H1 (cell line): ENCODE data around the gene MYADM. TPM values are rescaled to one million over a fixed set of nuclear protein-coding genes. Genes with fewer than 3 reads are reported as not detected.

Experiments
- CTCF ChIA-PET: fragments of 300-600 bp; sonication (Branson Sonifier 250); formaldehyde crosslinking; loops from one replicate; lab custom pipeline; 2021; ENCODE audit not compliant: partially characterized antibody; lab: Charles Lee
- POLR2A ChIA-PET: fragments of 300-600 bp; sonication (Branson Sonifier 250); formaldehyde crosslinking; loops from one replicate; lab custom pipeline; 2021; ENCODE audit warnings: inconsistent platforms; ENCODE audit not compliant: partially characterized antibody; lab: Charles Lee
- DNase-seq, 2 experiments: peaks; one replicate each; pipeline versions ENCODE4 v3.0.0 to v3.0.0-alpha.2; 2010 to 2022; ENCODE audit warnings: low spot score in 2 of 2, low read depth in 1 of 2, mixed read lengths in 1 of 2
- FAIRE-seq: peaks from 2 replicates; lab custom pipeline; 2011; peaks lifted over from hg19 to GRCh38; lab: Jason Lieb, UNC
- H2AFZ ChIP-seq: 2 replicates; pipeline ENCODE4 v1.8.1; 2012; ENCODE audit warnings: low read length, inconsistent platforms
- H2AK5ac ChIP-seq: 2 replicates; pipeline ENCODE4 v1.6.1; 2013; ENCODE audit warnings: low read depth, low read length
- H2BK120ac ChIP-seq: replicated peaks from 2 replicates; pipeline ENCODE3; 2013; ENCODE audit warnings: low read depth, low read length, inconsistent platforms
- H2BK12ac ChIP-seq: 2 replicates; pipeline ENCODE4 v1.6.1; 2013; ENCODE audit warnings: low read depth, low read length
- H2BK15ac ChIP-seq: 2 replicates; pipeline ENCODE4 v1.6.1; 2013; ENCODE audit warnings: low read length
- H2BK20ac ChIP-seq: 2 replicates; pipeline ENCODE4 v1.6.1; 2013; ENCODE audit warnings: low read length
- H2BK5ac ChIP-seq: 2 replicates; pipeline ENCODE4 v1.6.1; 2013; ENCODE audit warnings: low read depth, low read length
- H3K14ac ChIP-seq: 2 replicates; pipeline ENCODE4 v1.6.1; 2013; ENCODE audit warnings: inconsistent platforms; ENCODE audit not compliant: insufficient read length
- H3K18ac ChIP-seq: 2 replicates; pipeline ENCODE4 v1.6.1; 2013; ENCODE audit warnings: low read length; ENCODE audit errors: extremely low read depth
- H3K23ac ChIP-seq: 2 replicates; pipeline ENCODE4 v1.6.1; 2013; ENCODE audit warnings: inconsistent platforms; ENCODE audit not compliant: insufficient read length
- H3K23me2 ChIP-seq: 2 replicates; pipeline ENCODE4 v1.6.1; 2013; ENCODE audit warnings: low read depth, low read length
- H3K27ac ChIP-seq: 2 replicates; pipeline ENCODE4 v1.6.1; 2011; ENCODE audit warnings: low read depth, low read length, inconsistent platforms
- H3K27me3 ChIP-seq, 4 experiments: replicated peaks in 1 of 4; 1 replicate in 1 of 4; 2 replicates in 3 of 4; pipeline versions ENCODE4 v1.6.1 to v1.8.1; 2011 to 2013; ENCODE audit warnings: low read length in 3 of 4, mild to moderate bottlenecking in 3 of 4, inconsistent platforms in 2 of 4, mixed read lengths in 2 of 4, moderate library complexity in 1 of 4; ENCODE audit not compliant: control insufficient read depth in 3 of 4, insufficient read depth in 3 of 4; ENCODE audit errors: extremely low read depth in 1 of 4
- H3K36me3 ChIP-seq, 4 experiments: 2 replicates each; pipeline versions ENCODE4 v1.6.1 to v1.8.1; 2011 to 2013; ENCODE audit warnings: mild to moderate bottlenecking in 4 of 4, low read length in 3 of 4, moderate library complexity in 2 of 4, control low read depth in 1 of 4, inconsistent platforms in 1 of 4; ENCODE audit not compliant: insufficient read depth in 4 of 4, control insufficient read depth in 2 of 4
- H3K4ac ChIP-seq: replicated peaks from 2 replicates; pipeline ENCODE3; 2013; ENCODE audit warnings: low read length, low read depth, mixed read lengths, inconsistent platforms; ENCODE audit not compliant: insufficient read length
- H3K4me1 ChIP-seq, 4 experiments: replicated peaks in 1 of 4; 1 replicate in 1 of 4; 2 replicates in 3 of 4; pipeline versions ENCODE4 v1.6.1 to v1.8.1; 2011 to 2013; ENCODE audit warnings: low read length in 3 of 4, inconsistent platforms in 2 of 4, mixed read lengths in 1 of 4; ENCODE audit not compliant: insufficient read depth in 4 of 4, control insufficient read depth in 3 of 4
- H3K4me2 ChIP-seq, 2 experiments: 2 replicates each; pipeline versions ENCODE4 v1.6.1 to v1.8.1; 2011 to 2013; ENCODE audit warnings: low read depth in 2 of 2, low read length in 2 of 2, control low read depth in 1 of 2, inconsistent platforms in 1 of 2, mild to moderate bottlenecking in 1 of 2; ENCODE audit not compliant: insufficient read depth in 1 of 2
- H3K4me3 ChIP-seq, 4 experiments: fragments of 200-600, 300-600 bp in 1 of 4; sonication (generic), shearing (Covaris generic), sonication (Bioruptor Twin) in 1 of 4; 2 replicates each; pipeline versions ENCODE4 v1.5.1 to v1.8.1; 2011 to 2016; ENCODE audit warnings: low read length in 4 of 4, low read depth in 3 of 4, control low read depth in 2 of 4, inconsistent platforms in 2 of 4, mild to moderate bottlenecking in 2 of 4, mixed read lengths in 1 of 4, moderate library complexity in 1 of 4; ENCODE audit not compliant: insufficient read depth in 2 of 4; ENCODE audit errors: extremely low read depth in 1 of 4
- H3K56ac ChIP-seq: replicated peaks from 2 replicates; pipeline ENCODE3; 2013; ENCODE audit warnings: low read depth, mild to moderate bottlenecking, mixed read lengths, low read length, inconsistent platforms; ENCODE audit not compliant: insufficient read length
- H3K79me1 ChIP-seq: 2 replicates; pipeline ENCODE4 v1.6.1; 2013; ENCODE audit warnings: low read depth, low read length, control low read depth
- H3K79me2 ChIP-seq, 2 experiments: 2 replicates each; pipeline versions ENCODE4 v1.6.1 to v1.8.1; 2012 to 2013; ENCODE audit warnings: low read length in 2 of 2, mild to moderate bottlenecking in 2 of 2, inconsistent platforms in 1 of 2; ENCODE audit not compliant: insufficient read depth in 2 of 2, control insufficient read depth in 1 of 2
- H3K9ac ChIP-seq, 4 experiments: replicated peaks in 1 of 4; 1 replicate in 1 of 4; 2 replicates in 3 of 4; pipeline versions ENCODE4 v1.6.1 to v1.8.1; 2011 to 2013; ENCODE audit warnings: low read depth in 3 of 4, low read length in 3 of 4, control low read depth in 2 of 4, mild to moderate bottlenecking in 2 of 4, moderate library complexity in 2 of 4, inconsistent platforms in 1 of 4; ENCODE audit errors: extremely low read depth in 1 of 4
- H3K9me3 ChIP-seq, 2 experiments: 2 replicates each; pipeline versions ENCODE4 v1.6.1 to v1.8.1; 2012 to 2013; ENCODE audit warnings: mild to moderate bottlenecking in 2 of 2, moderate library complexity in 2 of 2, control low read depth in 1 of 2, inconsistent platforms in 1 of 2, low read depth in 1 of 2, low read length in 1 of 2, mixed read lengths in 1 of 2; ENCODE audit not compliant: insufficient read depth in 2 of 2
- H4K20me1 ChIP-seq, 2 experiments: replicated peaks in 1 of 2; 2 replicates each; pipeline versions ENCODE3 to v1.8.1; 2011 to 2013; ENCODE audit warnings: inconsistent platforms in 2 of 2, low read length in 2 of 2, mild to moderate bottlenecking in 1 of 2; ENCODE audit not compliant: insufficient read depth in 2 of 2, control insufficient read depth in 1 of 2
- H4K5ac ChIP-seq: 2 replicates; pipeline ENCODE4 v1.6.1; 2013; ENCODE audit warnings: low read length, low read depth, mixed read lengths, inconsistent platforms; ENCODE audit not compliant: insufficient read length
- H4K8ac ChIP-seq: 2 replicates; pipeline ENCODE4 v1.8.0; 2013; ENCODE audit warnings: mild to moderate bottlenecking, moderate library complexity, low read length, inconsistent platforms; ENCODE audit not compliant: insufficient read depth; ENCODE audit errors: extremely low read depth
- H4K91ac ChIP-seq: replicated peaks from 2 replicates; pipeline ENCODE3; 2013; ENCODE audit warnings: low read length, mixed read lengths, inconsistent platforms; ENCODE audit not compliant: insufficient read length
- BCL11A ChIP-seq, 2 experiments: IDR thresholded peaks; one replicate each; pipeline ENCODE4 v1.6.1; 2011; ENCODE audit warnings: low read depth in 2 of 2, low read length in 2 of 2, mild to moderate bottlenecking in 2 of 2
- CTBP2 ChIP-seq: IDR thresholded peaks from 2 replicates; pipeline ENCODE4 v1.7.0; 2011; ENCODE audit warnings: borderline replicate concordance, mild to moderate bottlenecking, moderate library complexity, mixed read lengths, low read length; ENCODE audit not compliant: insufficient read depth, insufficient read length
- EP300 ChIP-seq, 2 experiments: IDR thresholded peaks; 1 replicate in 1 of 2; 2 replicates in 1 of 2; pipeline ENCODE4 v1.6.1; 2011 to 2012; ENCODE audit warnings: low read depth in 2 of 2, low read length in 2 of 2, mild to moderate bottlenecking in 2 of 2, borderline replicate concordance in 1 of 2, inconsistent platforms in 1 of 2, moderate library complexity in 1 of 2
- YY1 ChIP-seq: IDR thresholded peaks from 2 replicates; pipeline ENCODE4 v1.6.1; 2011; ENCODE audit warnings: low read depth, mild to moderate bottlenecking, low read length
- ZNF274 ChIP-seq: IDR thresholded peaks from 2 replicates; pipeline ENCODE4 v1.7.0; 2012; ENCODE audit warnings: low read length, borderline replicate concordance; ENCODE audit errors: extremely low read depth
- WGBS, 2 experiments: shearing (Covaris generic) in 1 of 2; methylation state at CpG; one replicate each; pipeline versions ENCODE4 v1.1.6 to v1.1.7; 2013 to 2015; ENCODE audit warnings: low lambda C conversion rate in 2 of 2, mixed read lengths in 2 of 2, inconsistent platforms in 1 of 2, low coverage in 1 of 2, missing lambda C conversion rate in 1 of 2; ENCODE audit not compliant: insufficient replicate concordance in 2 of 2, insufficient coverage in 1 of 2, insufficient read length in 1 of 2; ENCODE audit errors: extremely low coverage in 1 of 2, missing lambda C conversion rate in 1 of 2; 5-methylcytosine and 5-hydroxymethylcytosine counted together
- polyA plus RNA-seq, 7 experiments: library from polyadenylated mRNA; depleted of rRNA in 3 of 7; stranded (reverse) in 5 of 7; unstranded in 2 of 7; fragments of >200 nt in 5 of 7; fragments of 200-250 nt in 2 of 7; gene quantifications; 1 replicate in 5 of 7; 2 replicates in 1 of 7; 4 replicates in 1 of 7; pipeline versions ENCODE4 v1.2.1 to v1.2.3, GENCODE V29; 2011 to 2013; ENCODE audit warnings: missing spikeins in 2 of 7, mixed read lengths in 2 of 7
- total RNA-seq: library from RNA; stranded (reverse); fragmentation: NEBNext Ultra II Directional; extraction: Animal tissue kit (Norgen Biotek cat#: 25700); gene quantifications from 2 replicates; pipeline ENCODE4 v1.2.1, GENCODE V29; 2021
- TF ChIP-seq, protein P1 (sequence below), 3 experiments: IDR thresholded peaks; 1 replicate in 2 of 3; 2 replicates in 1 of 3; pipeline versions ENCODE4 v1.5.1 to v1.6.1; 2011; ENCODE audit warnings: low read length in 3 of 3, mild to moderate bottlenecking in 3 of 3, inconsistent platforms in 2 of 3, low read depth in 1 of 3, moderate library complexity in 1 of 3; ENCODE audit not compliant: insufficient read depth in 1 of 3; ENCODE audit errors: control extremely low read depth in 1 of 3

MYADM gene
- total and polyA plus RNA-seq, 2 of the 8 experiments (the other 6 are each of a cell fraction or from before 2014, with no cell fraction given), result 70.1 to 74.2 TPM

DNA sequence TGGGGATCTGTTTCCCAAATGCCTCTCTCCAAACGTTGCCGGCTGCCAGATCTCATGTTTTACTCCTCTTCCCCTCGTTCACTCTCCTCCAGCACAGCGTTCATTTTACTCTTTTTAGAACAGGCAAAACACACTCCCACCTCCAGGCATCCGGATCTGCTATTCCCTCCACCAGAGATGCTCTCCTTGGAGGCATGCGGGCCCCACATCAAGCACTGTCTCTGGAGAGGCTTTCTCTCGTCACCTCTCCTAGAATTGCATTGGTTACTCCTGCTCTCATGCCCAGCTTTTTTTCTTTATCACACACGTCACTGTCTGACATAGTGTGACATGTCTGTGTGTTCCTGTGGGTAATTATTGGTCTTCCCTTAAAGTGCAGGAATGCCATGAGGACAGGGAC is 20.1 kb upstream of the MYADM start:
- H4K5ac ChIP-seq, result no peak overlapping the region
- H4K91ac ChIP-seq, result no peak overlapping the region
- no peak overlapping the region for H3K18ac ChIP-seq
- no peak for DNase-seq
- H3K4ac ChIP-seq, result no peak overlapping the region
- H2BK5ac ChIP-seq, result no peak overlapping the region
- H3K4me2 ChIP-seq, result no peak overlapping the region
- H2BK12ac ChIP-seq, result no peak overlapping the region
- TF ChIP-seq ZNF274 (no peak), EP300 (IDR thresholded peaks at IDR 0.05; ENCODE audit: borderline replicate concordance in 1 of 2, low read depth in 2 of 2, low read length in 2 of 2) (no peak), YY1 (no peak), BCL11A (IDR thresholded peaks at IDR 0.05; ENCODE audit: low read depth in 2 of 2, low read length in 2 of 2) (no peak), CTBP2 (no peak)
- TF ChIP-seq, protein P1, sequence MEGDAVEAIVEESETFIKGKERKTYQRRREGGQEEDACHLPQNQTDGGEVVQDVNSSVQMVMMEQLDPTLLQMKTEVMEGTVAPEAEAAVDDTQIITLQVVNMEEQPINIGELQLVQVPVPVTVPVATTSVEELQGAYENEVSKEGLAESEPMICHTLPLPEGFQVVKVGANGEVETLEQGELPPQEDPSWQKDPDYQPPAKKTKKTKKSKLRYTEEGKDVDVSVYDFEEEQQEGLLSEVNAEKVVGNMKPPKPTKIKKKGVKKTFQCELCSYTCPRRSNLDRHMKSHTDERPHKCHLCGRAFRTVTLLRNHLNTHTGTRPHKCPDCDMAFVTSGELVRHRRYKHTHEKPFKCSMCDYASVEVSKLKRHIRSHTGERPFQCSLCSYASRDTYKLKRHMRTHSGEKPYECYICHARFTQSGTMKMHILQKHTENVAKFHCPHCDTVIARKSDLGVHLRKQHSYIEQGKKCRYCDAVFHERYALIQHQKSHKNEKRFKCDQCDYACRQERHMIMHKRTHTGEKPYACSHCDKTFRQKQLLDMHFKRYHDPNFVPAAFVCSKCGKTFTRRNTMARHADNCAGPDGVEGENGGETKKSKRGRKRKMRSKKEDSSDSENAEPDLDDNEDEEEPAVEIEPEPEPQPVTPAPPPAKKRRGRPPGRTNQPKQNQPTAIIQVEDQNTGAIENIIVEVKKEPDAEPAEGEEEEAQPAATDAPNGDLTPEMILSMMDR (IDR thresholded peaks at IDR 0.05; ENCODE audit: control extremely low read depth in 1 of 3, insufficient read depth in 1 of 3, low read depth in 1 of 3, low read length in 3 of 3), result no peak
- H2AK5ac ChIP-seq, result no peak overlapping the region
- H4K20me1 ChIP-seq, result no peaks in the 10 kb centered on the region
- no peak overlapping the region for H2BK120ac ChIP-seq
- ChIA-PET POLR2A (interaction anchor here (0.6 to 14.6 kb wide), 3 partner anchors 18 to 112 kb away, joined by 4 to 137 read pairs (median 8); partner anchors contain the start of gene MYADM), CTCF (interaction anchor here (0.6 to 4.5 kb wide), 9 partner anchors 11 to 183 kb away, joined by 3 to 17 read pairs (median 3); no protein-coding TSS in a partner anchor)
- H3K4me1 ChIP-seq, result no peaks in the 10 kb centered on the region
- H2AFZ ChIP-seq, result no peak overlapping the region
- no peak overlapping the region for H3K9ac ChIP-seq
- H3K56ac ChIP-seq, result no peak overlapping the region
- 90% methylated on average over 8 of the region's 8 CpGs; no CpG with 5 or more reads in 1 of the 2 experiments for WGBS, 2 experiments
- no peaks in the 10 kb centered on the region for H3K79me2 ChIP-seq
- no peaks in the 10 kb centered on the region for H3K23me2 ChIP-seq
- H2BK15ac ChIP-seq, result no peak overlapping the region
- no peaks in the 10 kb centered on the region for H3K9me3 ChIP-seq
- H3K4me3 ChIP-seq, result no peak overlapping the region
- H3K36me3 ChIP-seq, result no peaks in the 10 kb centered on the region
- H3K14ac ChIP-seq, result no peak overlapping the region
- no peaks in the 10 kb centered on the region for H3K27me3 ChIP-seq
- H3K79me1 ChIP-seq, result no peaks in the 10 kb centered on the region
- no peak for FAIRE-seq
- H3K27ac ChIP-seq, result no peak overlapping the region
- H2BK20ac ChIP-seq, result no peak overlapping the region
- no peak overlapping the region for H3K23ac ChIP-seq
- H4K8ac ChIP-seq, result no peak overlapping the region
